SJCRH30 (cell line): ENCODE measurements around the gene PAPLN. TPM values are rescaled to one million over a fixed set of nuclear protein-coding genes. Genes with fewer than 3 reads are reported as not detected.

Source experiments
- DNase-seq, 2 experiments: peaks; one replicate each; pipeline ENCODE4 v3.0.0-alpha.2; 2015 to 2020
- H3K27ac ChIP-seq: fragments of 250-450 bp; sonication (Bioruptor Pico); 2 replicates; pipeline ENCODE4 v1.5.1; 2020; ENCODE audit warnings: mild to moderate bottlenecking, moderate library complexity
- H3K27me3 ChIP-seq: fragments of 250-450 bp; sonication (Bioruptor Pico); 2 replicates; pipeline ENCODE4 v1.5.1; 2020; ENCODE audit warnings: mild to moderate bottlenecking, moderate library complexity
- H3K36me3 ChIP-seq: fragments of 250-450 bp; sonication (Bioruptor Pico); 2 replicates; pipeline ENCODE4 v1.5.1; 2020; ENCODE audit warnings: mild to moderate bottlenecking, moderate library complexity
- H3K4me1 ChIP-seq: fragments of 250-450 bp; sonication (Bioruptor Pico); 2 replicates; pipeline ENCODE4 v1.5.1; 2020; ENCODE audit warnings: mild to moderate bottlenecking, moderate library complexity
- H3K4me3 ChIP-seq: fragments of 250-450 bp; sonication (Bioruptor Pico); 2 replicates; pipeline ENCODE4 v1.5.1; 2020; ENCODE audit warnings: mild to moderate bottlenecking, moderate library complexity
- H3K9me3 ChIP-seq: fragments of 250-450 bp; sonication (Bioruptor Pico); replicated peaks from 2 replicates; pipeline ENCODE4 v1.5.1; 2020; ENCODE audit warnings: mild to moderate bottlenecking, moderate library complexity
- total RNA-seq: library from RNA; depleted of rRNA; stranded (reverse); fragments of >200 nt; shearing (Covaris generic); gene quantifications from 2 replicates; pipeline ENCODE4 v1.2.3, GENCODE V29; 2014

The PAPLN gene
- total RNA-seq, 1 experiment from 2014 or later = not detected

DNA sequence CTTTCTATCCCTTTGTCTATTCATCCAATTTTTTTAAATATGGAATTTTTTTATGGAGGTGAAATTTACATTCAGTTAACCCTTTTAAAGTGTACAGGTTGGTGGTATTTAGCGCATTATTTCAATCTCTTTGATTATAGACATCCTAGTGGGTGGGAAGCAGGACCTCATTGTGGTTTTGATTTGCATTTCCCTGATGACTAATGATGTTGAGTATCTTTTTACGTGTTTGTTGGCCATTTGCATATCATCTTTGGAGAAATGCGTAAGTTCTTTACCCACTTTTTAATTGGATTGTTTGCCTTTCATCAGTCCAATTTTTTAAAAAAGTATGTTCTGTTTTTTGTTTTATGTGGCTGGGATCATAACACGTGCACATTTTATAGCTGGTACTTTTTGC is 20.8 kb downstream of the PAPLN start:
- H3K4me3 ChIP-seq = no peak overlapping the region
- DNase-seq = no peak
- no peaks in the 10 kb centered on the region for H3K36me3 ChIP-seq
- no peaks in the 10 kb centered on the region for H3K4me1 ChIP-seq
- no peaks in the 10 kb centered on the region for H3K9me3 ChIP-seq
- H3K27me3 ChIP-seq = no peaks in the 10 kb centered on the region
- H3K27ac ChIP-seq = no peak overlapping the region

GRCh38 chr14:73258845-73259611 is 21.7 kb downstream of the PAPLN start:
- no peak for DNase-seq
- H3K4me1 ChIP-seq = no peaks in the 10 kb centered on the region

GRCh38 chr14:73259837-73260236 is 22.5 kb downstream of the PAPLN start:
- no peaks in the 10 kb centered on the region for H3K9me3 ChIP-seq
- no peak overlapping the region for H3K4me3 ChIP-seq

More at GRCh38 chr14:73258845-73259611, 21.7 kb downstream of the PAPLN start:
- Histone ChIP-seq H3K36me3 (no peaks in the 10 kb centered on the region), H3K27ac (no peak overlapping the region), H3K9me3 (no peaks in the 10 kb centered on the region), H3K4me3 (no peak overlapping the region), H3K27me3 (no peaks in the 10 kb centered on the region)

GRCh38 chr14:73260574-73260973 is 23.3 kb downstream of the PAPLN start:
- no peak for DNase-seq
- no peaks in the 10 kb centered on the region for H3K36me3 ChIP-seq
- H3K9me3 ChIP-seq = no peaks in the 10 kb centered on the region
- no peak overlapping the region for H3K4me3 ChIP-seq
- no peaks in the 10 kb centered on the region for H3K27me3 ChIP-seq
- no peak overlapping the region for H3K27ac ChIP-seq
- no peaks in the 10 kb centered on the region for H3K4me1 ChIP-seq

More at GRCh38 chr14:73259837-73260236, 22.5 kb downstream of the PAPLN start:
- no peaks in the 10 kb centered on the region for H3K27me3 ChIP-seq
- no peaks in the 10 kb centered on the region for H3K36me3 ChIP-seq
- H3K4me1 ChIP-seq = no peaks in the 10 kb centered on the region
- no peak overlapping the region for H3K27ac ChIP-seq
- no peak for DNase-seq

- H3K27me3 ChIP-seq = no peaks in the 10 kb centered on the region
- H3K9me3 ChIP-seq = no peaks in the 10 kb centered on the region
- no peaks in the 10 kb centered on the region for H3K36me3 ChIP-seq
- DNase-seq = no peak
- no peak overlapping the region for H3K4me3 ChIP-seq
- no peak overlapping the region for H3K27ac ChIP-seq
- H3K4me1 ChIP-seq = no peaks in the 10 kb centered on the region
These were observed 23.8 kb downstream of the PAPLN start for GRCh38 chr14:73261075-73261474.

DNA sequence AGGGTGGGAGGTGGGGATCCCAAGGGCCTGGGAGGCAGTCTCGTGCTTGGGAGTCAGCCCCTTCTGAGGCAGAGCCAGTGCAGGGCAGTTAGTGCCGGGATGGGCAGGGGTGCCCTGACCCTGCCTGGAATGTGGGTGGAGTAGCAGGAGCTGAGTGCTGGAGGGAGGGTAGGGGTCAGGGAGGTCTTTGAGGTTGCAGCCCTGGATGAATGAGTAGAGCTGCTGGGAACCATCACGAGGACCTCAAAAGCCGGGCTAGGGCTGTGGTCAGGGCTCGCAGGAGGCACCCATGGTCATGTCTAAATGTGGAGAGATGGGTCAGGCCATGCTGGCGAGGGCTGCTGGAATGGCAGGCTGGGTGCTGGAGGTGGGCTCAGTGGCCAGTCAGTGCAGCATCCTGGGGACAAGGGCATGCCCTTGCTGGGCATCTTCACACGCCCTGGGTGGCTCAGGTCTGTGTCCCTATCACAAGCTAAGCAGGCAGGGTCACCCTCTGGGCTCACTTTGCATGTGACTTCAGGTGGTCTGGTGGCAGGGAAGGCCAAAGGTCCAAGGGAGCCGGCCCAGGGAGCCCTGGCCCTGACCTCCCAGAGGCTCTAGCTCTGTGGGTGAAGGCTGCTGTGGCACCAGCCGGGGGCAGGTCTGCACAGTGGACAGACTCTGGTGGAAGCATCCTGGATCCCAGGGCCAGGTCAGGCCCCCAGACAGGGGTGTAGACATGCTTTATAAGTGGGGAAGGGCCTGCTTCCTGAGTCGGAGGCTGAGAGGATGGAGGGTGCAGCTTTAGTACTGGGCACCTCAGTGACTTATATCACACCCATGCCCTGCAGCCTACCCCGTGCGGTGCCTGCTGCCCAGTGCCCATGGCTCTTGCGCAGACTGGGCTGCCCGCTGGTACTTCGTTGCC is 24.5 kb downstream of the PAPLN start:
- DNase-seq = no peak
- Histone ChIP-seq H3K27ac (no peak overlapping the region), H3K4me3 (no peak overlapping the region), H3K4me1 (no peaks in the 10 kb centered on the region), H3K27me3 (no peaks in the 10 kb centered on the region), H3K9me3 (no peaks in the 10 kb centered on the region), H3K36me3 (no peaks in the 10 kb centered on the region)

DNA sequence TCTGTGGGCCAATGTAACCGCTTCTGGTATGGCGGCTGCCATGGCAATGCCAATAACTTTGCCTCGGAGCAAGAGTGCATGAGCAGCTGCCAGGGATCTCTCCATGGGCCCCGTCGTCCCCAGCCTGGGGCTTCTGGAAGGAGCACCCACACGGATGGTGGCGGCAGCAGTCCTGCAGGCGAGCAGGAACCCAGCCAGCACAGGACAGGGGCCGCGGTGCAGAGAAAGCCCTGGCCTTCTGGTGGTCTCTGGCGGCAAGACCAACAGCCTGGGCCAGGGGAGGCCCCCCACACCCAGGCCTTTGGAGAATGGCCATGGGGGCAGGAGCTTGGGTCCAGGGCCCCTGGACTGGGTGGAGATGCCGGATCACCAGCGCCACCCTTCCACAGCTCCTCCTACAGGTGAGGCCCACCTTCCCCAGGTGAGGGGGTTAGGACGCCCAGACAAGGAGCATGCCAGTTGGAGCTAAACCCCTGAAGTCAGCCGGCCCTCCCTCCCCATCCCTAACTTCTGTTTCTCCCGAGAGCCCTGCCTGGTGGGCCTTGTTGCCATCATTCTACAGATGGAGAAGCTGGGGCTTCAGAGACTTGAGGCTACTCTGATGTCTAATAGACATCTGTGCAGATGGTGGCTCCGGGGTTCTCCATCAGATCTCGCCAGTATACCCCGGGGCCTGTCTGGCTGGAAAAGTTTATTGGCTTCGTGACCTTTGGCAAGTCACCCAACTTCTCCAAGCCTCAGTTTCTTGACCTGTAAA is 25.3 kb downstream of the PAPLN start:
- Histone ChIP-seq H3K9me3 (no peaks in the 10 kb centered on the region), H3K27me3 (no peaks in the 10 kb centered on the region), H3K36me3 (no peaks in the 10 kb centered on the region), H3K4me1 (no peaks in the 10 kb centered on the region), H3K4me3 (no peak overlapping the region), H3K27ac (no peak overlapping the region)
- no peak for DNase-seq

GRCh38 chr14:73263606-73264005 is 26.3 kb downstream of the PAPLN start:
- no peak for DNase-seq
- Histone ChIP-seq H3K36me3 (no peaks in the 10 kb centered on the region), H3K4me1 (no peaks in the 10 kb centered on the region), H3K27me3 (no peaks in the 10 kb centered on the region), H3K4me3 (no peak overlapping the region), H3K27ac (no peak overlapping the region), H3K9me3 (no peaks in the 10 kb centered on the region)

DNA sequence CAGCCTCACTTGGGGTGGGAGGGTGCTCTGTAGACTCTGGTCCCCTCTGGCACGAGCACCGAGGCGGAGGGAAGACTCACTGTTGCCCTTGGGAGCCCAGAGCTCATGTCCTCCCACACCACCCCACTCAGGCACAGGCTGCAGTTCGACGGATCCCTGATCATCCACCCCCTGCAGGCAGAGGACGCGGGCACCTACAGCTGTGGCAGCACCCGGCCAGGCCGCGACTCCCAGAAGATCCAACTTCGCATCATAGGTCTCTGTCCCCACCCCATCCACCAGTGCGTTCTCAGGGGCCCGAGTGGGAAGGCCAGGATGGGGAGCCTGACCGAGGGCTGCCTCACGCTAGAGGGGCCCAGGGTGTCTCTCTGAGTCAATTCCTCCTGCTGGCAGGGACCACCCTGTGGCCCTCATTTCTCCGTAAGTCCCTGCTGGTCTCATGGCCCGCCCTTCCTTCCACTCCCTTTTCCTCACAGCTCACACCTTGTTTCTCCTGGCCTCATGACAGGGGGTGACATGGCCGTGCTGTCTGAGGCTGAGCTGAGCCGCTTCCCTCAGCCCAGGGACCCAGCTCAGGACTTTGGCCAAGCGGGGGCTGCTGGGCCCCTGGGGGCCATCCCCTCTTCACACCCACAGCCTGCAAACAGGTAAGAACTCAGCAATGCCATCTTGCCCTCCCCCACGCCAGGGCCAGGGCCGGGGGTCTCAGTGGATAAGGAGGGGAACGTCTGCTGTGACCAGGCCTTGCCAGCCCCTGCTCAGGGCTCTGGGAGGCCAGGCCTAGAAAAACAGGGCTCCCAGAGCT is 27.0 kb downstream of the PAPLN start:
- Histone ChIP-seq H3K4me1 (no peaks in the 10 kb centered on the region), H3K36me3 (no peaks in the 10 kb centered on the region), H3K27ac (no peak overlapping the region), H3K9me3 (no peaks in the 10 kb centered on the region), H3K4me3 (no peak overlapping the region), H3K27me3 (no peaks in the 10 kb centered on the region)
- no peak for DNase-seq

- H3K4me3 ChIP-seq = no peak overlapping the region
- no peak overlapping the region for H3K27ac ChIP-seq
- DNase-seq = no peak
- no peaks in the 10 kb centered on the region for H3K36me3 ChIP-seq
- H3K4me1 ChIP-seq = no peaks in the 10 kb centered on the region
- no peaks in the 10 kb centered on the region for H3K9me3 ChIP-seq
- no peaks in the 10 kb centered on the region for H3K27me3 ChIP-seq
These were observed 27.8 kb downstream of the PAPLN start for GRCh38 chr14:73264885-73265720.

- Histone ChIP-seq H3K36me3 (no peaks in the 10 kb centered on the region), H3K4me1 (no peaks in the 10 kb centered on the region), H3K4me3 (no peak overlapping the region), H3K9me3 (no peaks in the 10 kb centered on the region), H3K27me3 (no peaks in the 10 kb centered on the region), H3K27ac (no peak overlapping the region)
- no peak for DNase-seq
These were observed 28.4 kb downstream of the PAPLN start for GRCh38 chr14:73265721-73266046.

DNA sequence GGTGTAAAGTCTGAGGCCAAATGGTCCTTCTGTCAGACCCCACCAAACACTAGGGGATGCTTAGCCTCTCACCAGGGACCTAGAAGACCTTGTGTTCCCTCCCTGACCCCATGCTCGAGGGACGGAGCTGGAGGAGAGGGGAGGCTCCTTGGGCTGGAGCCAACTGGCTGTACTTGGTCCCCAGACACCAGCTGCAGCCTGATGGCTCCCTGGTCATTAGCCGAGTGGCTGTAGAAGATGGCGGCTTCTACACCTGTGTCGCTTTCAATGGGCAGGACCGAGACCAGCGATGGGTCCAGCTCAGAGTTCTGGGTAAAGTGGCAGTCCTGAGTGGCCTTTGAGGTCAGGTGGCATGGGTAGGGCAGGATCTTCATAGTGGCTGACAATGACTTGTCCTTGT is 29.0 kb downstream of the PAPLN start:
- H3K4me3 ChIP-seq = no peak overlapping the region
- DNase-seq = no peak
- H3K9me3 ChIP-seq = no peaks in the 10 kb centered on the region
- no peaks in the 10 kb centered on the region for H3K36me3 ChIP-seq
- no peaks in the 10 kb centered on the region for H3K27me3 ChIP-seq
- no peaks in the 10 kb centered on the region for H3K4me1 ChIP-seq
- H3K27ac ChIP-seq = no peak overlapping the region

GRCh38 chr14:73267474-73267873 is 30.2 kb downstream of the PAPLN start:
- H3K4me3 ChIP-seq = no peak overlapping the region
- H3K27me3 ChIP-seq = no peaks in the 10 kb centered on the region
- no peak for DNase-seq
- no peak overlapping the region for H3K27ac ChIP-seq
- no peaks in the 10 kb centered on the region for H3K36me3 ChIP-seq
- H3K9me3 ChIP-seq = no peaks in the 10 kb centered on the region
- H3K4me1 ChIP-seq = no peaks in the 10 kb centered on the region
